ES-I3 (cell line): ENCODE results near the gene RBFOX1.

ENCODE experiments used
- H3K36me3 ChIP-seq: 2 replicates; pipeline ENCODE4 v1.6.1; 2013; ENCODE audit warnings: mild to moderate bottlenecking, low read length, control low read depth, moderate library complexity; ENCODE audit not compliant: insufficient read depth
- H3K4me1 ChIP-seq: 2 replicates; pipeline ENCODE4 v1.6.1; 2013; ENCODE audit warnings: mild to moderate bottlenecking, control low read depth, low read length; ENCODE audit not compliant: insufficient read depth
- H3K9ac ChIP-seq: 2 replicates; pipeline ENCODE4 v1.6.1; 2013; ENCODE audit warnings: low read depth, mild to moderate bottlenecking, low read length, moderate library complexity
- H3K9me3 ChIP-seq: 2 replicates; pipeline ENCODE4 v1.6.1; 2013; ENCODE audit warnings: mild to moderate bottlenecking, low read length, moderate library complexity; ENCODE audit not compliant: control insufficient read depth, insufficient read depth

The RBFOX1 gene

GRCh38 chr16:7342598-7342997 lies 10.0 kb downstream of the RBFOX1 start:
- Histone ChIP-seq H3K9ac (no peak overlapping the region), H3K9me3 (no peaks in the 10 kb centered on the region), H3K4me1 (no peaks in the 10 kb centered on the region), H3K36me3 (no peaks in the 10 kb centered on the region)

- Histone ChIP-seq H3K4me1 (no peaks in the 10 kb centered on the region), H3K36me3 (no peaks in the 10 kb centered on the region), H3K9ac (no peak overlapping the region), H3K9me3 (no peaks in the 10 kb centered on the region)
Measured at GRCh38 chr16:7343243-7343642, 10.6 kb downstream of the RBFOX1 start.

GRCh38 chr16:7344830-7345780 lies 12.5 kb downstream of the RBFOX1 start:
- H3K36me3 ChIP-seq: no peaks in the 10 kb centered on the region
- no peaks in the 10 kb centered on the region for H3K4me1 ChIP-seq
- H3K9ac ChIP-seq: no peak overlapping the region
- H3K9me3 ChIP-seq: no peaks in the 10 kb centered on the region

GRCh38 chr16:7350806-7351205 lies 18.2 kb downstream of the RBFOX1 start:
- no peaks in the 10 kb centered on the region for H3K36me3 ChIP-seq
- no peaks in the 10 kb centered on the region for H3K4me1 ChIP-seq
- no peak overlapping the region for H3K9ac ChIP-seq
- H3K9me3 ChIP-seq: no peaks in the 10 kb centered on the region

- H3K9me3 ChIP-seq: no peaks in the 10 kb centered on the region
- no peak overlapping the region for H3K9ac ChIP-seq
- H3K36me3 ChIP-seq: no peaks in the 10 kb centered on the region
- H3K4me1 ChIP-seq: no peaks in the 10 kb centered on the region
Measured at GRCh38 chr16:7351610-7352510, 19.2 kb downstream of the RBFOX1 start.

- Histone ChIP-seq H3K9me3 (no peaks in the 10 kb centered on the region), H3K9ac (no peak overlapping the region), H3K4me1 (no peaks in the 10 kb centered on the region), H3K36me3 (no peaks in the 10 kb centered on the region)
Measured at GRCh38 chr16:7355758-7356157, 23.1 kb downstream of the RBFOX1 start.

GRCh38 chr16:7361416-7362129 lies 28.9 kb downstream of the RBFOX1 start:
- Histone ChIP-seq H3K9ac (no peak overlapping the region), H3K9me3 (no peaks in the 10 kb centered on the region), H3K36me3 (no peaks in the 10 kb centered on the region), H3K4me1 (no peaks in the 10 kb centered on the region)

GRCh38 chr16:7362231-7362630 lies 29.6 kb downstream of the RBFOX1 start:
- Histone ChIP-seq H3K9me3 (no peaks in the 10 kb centered on the region), H3K36me3 (no peaks in the 10 kb centered on the region), H3K4me1 (no peaks in the 10 kb centered on the region), H3K9ac (no peak overlapping the region)

- no peaks in the 10 kb centered on the region for H3K9me3 ChIP-seq
- H3K4me1 ChIP-seq: no peaks in the 10 kb centered on the region
- H3K36me3 ChIP-seq: no peaks in the 10 kb centered on the region
- no peak overlapping the region for H3K9ac ChIP-seq
Measured at GRCh38 chr16:7363422-7364417, 31.1 kb downstream of the RBFOX1 start.

- H3K9ac ChIP-seq: no peak overlapping the region
- H3K4me1 ChIP-seq: peaks cover 3% of the 10 kb centered on the region; the same call in 1 of the 2 replicates
- H3K9me3 ChIP-seq: no peaks in the 10 kb centered on the region
- H3K36me3 ChIP-seq: no peaks in the 10 kb centered on the region
Measured at GRCh38 chr16:7366041-7366440, 33.4 kb downstream of the RBFOX1 start.

GRCh38 chr16:7366993-7367880 lies 34.6 kb downstream of the RBFOX1 start:
- Histone ChIP-seq H3K36me3 (no peaks in the 10 kb centered on the region), H3K4me1 (peaks cover 3% of the 10 kb centered on the region; the same call in 1 of the 2 replicates), H3K9ac (no peak overlapping the region), H3K9me3 (no peaks in the 10 kb centered on the region)

GRCh38 chr16:7369204-7369603 lies 36.6 kb downstream of the RBFOX1 start:
- no peaks in the 10 kb centered on the region for H3K36me3 ChIP-seq
- H3K9me3 ChIP-seq: no peaks in the 10 kb centered on the region
- peaks cover 3% of the 10 kb centered on the region; the same call in 1 of the 2 replicates for H3K4me1 ChIP-seq
- H3K9ac ChIP-seq: no peak overlapping the region
